ENCODE data around the gene SLC22A6.
"Not testable (repeated sequence)": the region's sequence is repeated elsewhere in the genome, so short reads cannot be mapped to it uniquely, and the experiment has no call there.

The SLC22A6 gene

GRCh38 chr11:62957147-62957546 lies 27.6 kb downstream of the SLC22A6 start:
- no peaks in the 10 kb centered on the region for H3K9me3 ChIP-seq
- H3K4me3 ChIP-seq: no peak overlapping the region
- H3K4me1 ChIP-seq: peaks cover 0 to 10% (median 5%) of the 10 kb centered on the region in 4 donors
- DNase-seq: no peak
- intact Hi-C loops (cut with DNase I; ENCODE audit: low total_unique reads): no loop called here
- no peaks in the 10 kb centered on the region for H3K36me3 ChIP-seq
- peaks cover 0 to 12% of the 10 kb centered on the region in 2 donors for H3K27me3 ChIP-seq
- no peak overlapping the region for H3K27ac ChIP-seq
- TF ChIP-seq, protein P1, sequence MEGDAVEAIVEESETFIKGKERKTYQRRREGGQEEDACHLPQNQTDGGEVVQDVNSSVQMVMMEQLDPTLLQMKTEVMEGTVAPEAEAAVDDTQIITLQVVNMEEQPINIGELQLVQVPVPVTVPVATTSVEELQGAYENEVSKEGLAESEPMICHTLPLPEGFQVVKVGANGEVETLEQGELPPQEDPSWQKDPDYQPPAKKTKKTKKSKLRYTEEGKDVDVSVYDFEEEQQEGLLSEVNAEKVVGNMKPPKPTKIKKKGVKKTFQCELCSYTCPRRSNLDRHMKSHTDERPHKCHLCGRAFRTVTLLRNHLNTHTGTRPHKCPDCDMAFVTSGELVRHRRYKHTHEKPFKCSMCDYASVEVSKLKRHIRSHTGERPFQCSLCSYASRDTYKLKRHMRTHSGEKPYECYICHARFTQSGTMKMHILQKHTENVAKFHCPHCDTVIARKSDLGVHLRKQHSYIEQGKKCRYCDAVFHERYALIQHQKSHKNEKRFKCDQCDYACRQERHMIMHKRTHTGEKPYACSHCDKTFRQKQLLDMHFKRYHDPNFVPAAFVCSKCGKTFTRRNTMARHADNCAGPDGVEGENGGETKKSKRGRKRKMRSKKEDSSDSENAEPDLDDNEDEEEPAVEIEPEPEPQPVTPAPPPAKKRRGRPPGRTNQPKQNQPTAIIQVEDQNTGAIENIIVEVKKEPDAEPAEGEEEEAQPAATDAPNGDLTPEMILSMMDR (IDR thresholded peaks at IDR 0.05): no peak

DNA sequence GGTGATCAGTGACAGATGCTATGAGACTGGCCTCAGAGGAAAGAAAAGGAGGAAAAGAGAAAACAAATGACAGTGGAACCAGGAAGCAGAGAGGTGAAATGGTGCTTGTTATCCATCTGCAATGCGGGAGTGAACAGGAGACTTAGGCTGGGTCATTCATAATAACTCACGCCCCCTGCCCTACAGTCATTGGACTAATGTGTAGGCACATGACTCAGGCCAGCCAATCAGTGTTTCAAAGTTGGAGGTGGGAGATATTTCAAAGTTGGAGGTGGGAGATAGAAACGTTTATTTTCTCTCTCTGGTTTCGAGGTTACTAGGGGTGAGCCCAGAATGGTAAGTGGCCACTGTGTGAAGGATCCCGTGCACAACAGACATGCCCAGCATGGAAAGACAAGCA lies 30.3 kb downstream of the SLC22A6 start:
- no peaks in the 10 kb centered on the region for H3K9me3 ChIP-seq
- H3K4me1 ChIP-seq: peaks cover 0 to 8% (median 3%) of the 10 kb centered on the region in 4 donors
- H3K27ac ChIP-seq: no peak overlapping the region
- intact Hi-C loops (cut with DNase I; ENCODE audit: low total_unique reads): no loop called here
- DNase-seq: no peak
- H3K27me3 ChIP-seq: peaks cover 0 to 12% of the 10 kb centered on the region in 2 donors
- TF ChIP-seq, protein P1 (IDR thresholded peaks at IDR 0.05): no peak
- no peaks in the 10 kb centered on the region for H3K36me3 ChIP-seq
- H3K4me3 ChIP-seq: no peak overlapping the region

- intact Hi-C loops (cut with DNase I; ENCODE audit: low total_unique reads): no loop called here
- H3K36me3 ChIP-seq: no peaks in the 10 kb centered on the region
- H3K27me3 ChIP-seq: peaks cover 0 to 12% of the 10 kb centered on the region in 2 donors
- TF ChIP-seq, protein P1 (IDR thresholded peaks at IDR 0.05): no peak
- no peak overlapping the region for H3K27ac ChIP-seq
- no peak for DNase-seq
- no peak overlapping the region for H3K4me3 ChIP-seq
- peaks cover 0 to 2% (median under 1%) of the 10 kb centered on the region in 4 donors for H3K4me1 ChIP-seq
- no peaks in the 10 kb centered on the region for H3K9me3 ChIP-seq
Measured at GRCh38 chr11:62953811-62954210, 31.0 kb downstream of the SLC22A6 start.

DNA sequence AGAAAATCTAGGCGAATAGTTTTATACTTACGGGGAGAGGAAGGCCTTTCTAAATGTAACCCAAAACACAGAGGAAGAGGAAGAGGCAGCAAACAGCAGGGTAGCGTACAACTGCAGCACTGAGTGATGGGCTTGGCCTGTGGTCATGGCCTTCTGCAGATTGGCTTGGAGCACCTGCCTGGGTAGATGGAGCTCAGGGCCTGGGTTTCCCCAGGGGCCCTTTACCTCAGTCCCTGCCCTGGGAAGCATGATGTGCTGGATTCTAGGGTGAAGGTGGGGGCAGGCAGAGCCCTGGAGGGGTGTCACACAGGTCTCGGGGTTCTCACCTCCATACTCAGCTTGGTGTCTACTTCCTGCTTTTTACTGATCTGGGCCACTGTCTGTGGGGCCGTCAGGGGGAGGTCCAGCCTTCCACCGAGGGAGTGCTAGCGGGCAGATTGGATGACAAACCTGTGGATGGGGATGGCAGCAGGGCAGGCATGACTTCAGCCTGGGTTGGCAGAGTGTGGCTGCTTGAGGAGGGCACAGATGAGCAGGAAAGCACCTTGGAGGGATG lies 35.9 kb downstream of the SLC22A6 start:
- Histone ChIP-seq H3K9me3 (no peaks in the 10 kb centered on the region), H3K36me3 (no peaks in the 10 kb centered on the region), H3K4me3 (no peak overlapping the region), H3K27ac (no peak overlapping the region), H3K27me3 (no peaks in the 10 kb centered on the region), H3K4me1 (no peaks in the 10 kb centered on the region)
- TF ChIP-seq, protein P1 (IDR thresholded peaks at IDR 0.05): no peak
- intact Hi-C loops (cut with DNase I; ENCODE audit: low total_unique reads): no loop called here
- DNase-seq: no peak

- H3K27me3 ChIP-seq; DNase-seq; H3K9me3 ChIP-seq; H3K27ac ChIP-seq; H3K36me3 ChIP-seq; H3K4me1 ChIP-seq; H3K4me3 ChIP-seq; intact Hi-C loops (cut with DNase I; ENCODE audit: low total_unique reads): not testable (repeated sequence)
Measured at GRCh38 chr11:62945538-62945937, 39.2 kb downstream of the SLC22A6 start.

- H3K36me3 ChIP-seq; H3K4me3 ChIP-seq; DNase-seq; H3K27ac ChIP-seq; H3K27me3 ChIP-seq; H3K9me3 ChIP-seq; intact Hi-C loops (cut with DNase I; ENCODE audit: low total_unique reads); H3K4me1 ChIP-seq: not testable (repeated sequence)
Measured at GRCh38 chr11:62937528-62937927, 47.2 kb downstream of the SLC22A6 start.

- Histone ChIP-seq H3K4me1 (no peaks in the 10 kb centered on the region), H3K27ac (no peak overlapping the region), H3K4me3 (no peak overlapping the region), H3K9me3 (no peaks in the 10 kb centered on the region), H3K27me3 (peaks cover 0 to 5% of the 10 kb centered on the region in 2 donors), H3K36me3 (no peaks in the 10 kb centered on the region)
- no peak for DNase-seq
- TF ChIP-seq, protein P1 (IDR thresholded peaks at IDR 0.05): no peak
- intact Hi-C loops (cut with DNase I; ENCODE audit: low total_unique reads): no loop called here
Measured at GRCh38 chr11:62934496-62934785, 50.3 kb downstream of the SLC22A6 start.
